ENCODE data around the gene LPCAT1.
A peak's percentile ranks its signal among the peaks of the same experiment; 100 is the strongest.
"Not testable (repeated sequence)": the region's sequence is repeated elsewhere in the genome, so short reads cannot be mapped to it uniquely, and the experiment has no call there.

LPCAT1 gene

DNA sequence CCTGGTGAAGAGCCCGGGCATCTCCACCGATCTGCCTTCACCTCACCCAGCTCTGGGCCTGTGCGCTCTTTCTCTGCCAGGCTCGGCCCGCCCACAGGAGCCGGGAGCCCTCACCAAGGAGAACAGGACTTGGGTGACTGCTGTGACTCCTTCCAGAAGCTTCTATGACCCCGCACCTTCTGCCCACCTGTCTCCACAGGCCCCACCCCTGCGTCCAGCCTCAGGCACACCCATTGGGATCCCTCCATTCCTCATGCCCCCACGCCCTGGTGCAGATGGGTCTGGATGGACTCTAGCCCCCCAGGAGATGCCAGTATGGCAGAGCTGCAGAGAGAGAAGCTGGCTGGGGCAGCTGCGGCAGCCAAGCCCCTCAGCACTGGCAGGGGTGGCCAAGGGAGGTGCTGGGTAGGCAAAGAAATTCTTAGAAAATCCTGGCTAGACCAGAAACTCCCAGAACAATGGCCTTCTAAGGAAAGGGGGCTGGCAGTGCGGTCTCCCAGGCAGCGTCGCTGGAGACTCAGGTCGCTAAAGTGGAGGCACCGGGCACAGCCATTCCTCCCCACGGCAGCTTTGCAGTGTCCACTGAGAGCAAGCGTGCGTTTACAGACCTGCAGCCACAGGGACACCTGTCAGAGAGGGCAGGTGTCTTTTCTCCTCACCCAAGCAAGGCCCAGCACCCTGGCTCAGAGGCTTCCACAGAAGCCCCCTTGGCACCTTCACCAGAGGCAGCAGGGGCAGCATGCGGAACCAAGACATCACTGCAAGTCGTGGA lies 17.3 kb downstream of the LPCAT1 start:
- no peak for TF ChIP-seq POLR2A (IDR thresholded peaks at IDR 0.05; ENCODE audit: low read length)
- no peak for TF ChIP-seq GATA1 (IDR thresholded peaks at IDR 0.05; ENCODE audit: low read depth, low read length)

DNA sequence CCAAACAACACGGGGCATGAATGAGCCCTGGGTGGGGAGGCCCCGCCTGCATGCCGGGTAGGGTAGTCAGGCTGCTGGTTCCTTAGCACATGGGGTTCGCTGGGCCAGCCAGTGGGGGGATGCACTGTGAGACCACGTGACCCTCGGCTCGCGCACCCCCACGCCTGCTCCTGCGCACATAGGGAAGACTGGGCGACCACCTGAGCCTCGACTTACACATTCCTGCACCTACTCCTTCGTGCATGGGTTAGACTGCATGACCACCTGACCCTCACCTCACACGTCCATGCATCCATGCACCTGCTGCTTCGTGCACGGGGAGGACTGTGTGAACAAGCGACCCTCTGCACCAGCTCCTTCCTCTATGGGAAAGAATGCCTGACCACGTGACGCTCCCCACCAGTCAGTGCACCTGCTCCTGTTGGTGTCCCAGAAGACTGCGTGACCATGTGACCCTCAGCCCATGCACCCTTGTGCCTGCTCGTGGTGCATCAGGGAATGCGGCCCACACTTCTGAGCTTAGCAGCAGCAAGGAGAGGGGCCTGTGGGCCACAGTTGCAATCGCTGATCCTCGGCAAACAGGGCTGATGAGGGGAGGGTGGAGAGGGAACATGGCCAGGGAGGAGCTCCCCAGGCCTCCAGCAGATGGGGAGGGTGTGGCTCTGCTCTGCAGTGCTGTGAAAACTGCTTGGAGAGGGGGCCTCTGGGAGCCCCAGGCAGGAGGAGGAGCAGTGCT lies 18.1 kb downstream of the LPCAT1 start:
- TF ChIP-seq POLR2A (IDR thresholded peaks at IDR 0.05; ENCODE audit: low read length) (no peak), GATA1 (IDR thresholded peaks at IDR 0.05; ENCODE audit: low read depth, low read length) (no peak)
- no peak for DNase-seq

More for the DNA sequence above, 17.3 kb downstream of the LPCAT1 start:
- DNase-seq = no peak

DNA sequence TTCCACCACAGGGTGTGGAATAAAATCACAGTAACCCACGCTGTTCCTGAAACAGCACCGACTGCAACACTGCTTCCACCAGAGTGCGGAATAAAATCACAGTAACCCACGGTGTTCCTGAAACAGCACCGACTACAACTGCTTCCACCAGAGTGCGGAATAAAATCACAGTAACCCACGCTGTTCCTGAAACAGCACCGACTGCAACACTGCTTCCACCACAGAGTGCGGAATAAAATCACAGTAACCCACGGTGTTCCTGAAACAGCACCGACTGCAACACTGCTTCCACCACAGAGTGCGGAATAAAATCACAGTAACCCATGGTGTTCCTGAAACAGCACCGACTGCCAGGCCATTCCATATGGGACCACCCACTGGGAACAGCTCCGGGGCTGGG lies 18.7 kb downstream of the LPCAT1 start:
- DNase-seq = not testable (repeated sequence)

DNA sequence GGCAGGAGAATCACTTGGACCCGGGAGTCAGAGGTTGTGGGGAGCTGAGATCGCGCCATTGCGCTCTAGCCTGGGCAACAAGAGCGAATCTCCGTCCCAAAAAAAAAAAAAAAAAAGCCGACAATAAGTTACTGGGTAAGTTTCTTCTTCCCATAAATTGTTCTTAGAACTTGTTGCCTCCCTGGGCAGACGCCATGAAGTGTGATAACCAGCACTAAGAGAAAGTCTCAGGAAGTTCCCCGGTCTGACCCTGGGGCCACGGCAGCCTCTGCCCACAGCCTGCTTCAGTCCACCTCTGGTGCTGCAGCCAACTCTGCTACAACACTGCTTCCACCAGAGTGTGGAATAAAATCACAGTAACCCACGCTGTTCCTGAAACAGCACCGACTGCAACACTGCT lies 19.1 kb downstream of the LPCAT1 start:
- TF ChIP-seq POLR2A (IDR thresholded peaks at IDR 0.05; ENCODE audit: low read length) (no peak), GATA1 (IDR thresholded peaks at IDR 0.05; ENCODE audit: low read depth, low read length) (no peak)
- no peak for DNase-seq

DNA sequence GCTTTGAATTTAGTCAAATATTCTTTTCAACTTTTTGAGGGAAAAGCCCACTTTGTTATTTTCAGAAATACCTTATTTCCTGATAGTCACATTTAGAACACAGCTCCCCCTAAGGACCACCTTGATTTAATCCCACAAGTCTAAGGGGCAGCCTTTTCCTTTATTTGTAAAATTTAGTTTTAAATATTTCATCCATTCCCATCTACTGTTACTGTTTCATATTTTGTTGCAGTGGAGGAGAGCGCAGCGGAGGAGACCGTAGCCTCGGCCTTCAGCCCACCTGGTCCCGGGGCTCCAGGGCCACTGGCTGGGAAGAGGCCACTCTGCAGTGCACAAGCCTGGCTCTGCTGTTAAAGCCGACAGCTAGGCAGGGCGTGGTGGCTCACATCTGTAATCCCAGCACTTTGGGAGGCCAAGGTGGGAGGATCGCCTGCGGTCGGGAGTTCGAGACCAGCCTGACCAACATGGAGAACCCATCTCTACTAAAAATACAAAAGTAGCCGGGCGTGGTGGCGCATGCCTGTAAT lies 19.6 kb downstream of the LPCAT1 start:
- TF ChIP-seq POLR2A (IDR thresholded peaks at IDR 0.05; ENCODE audit: low read length) = no peak
- no peak for TF ChIP-seq GATA1 (IDR thresholded peaks at IDR 0.05; ENCODE audit: low read depth, low read length)
- DNase-seq = no peak

DNA sequence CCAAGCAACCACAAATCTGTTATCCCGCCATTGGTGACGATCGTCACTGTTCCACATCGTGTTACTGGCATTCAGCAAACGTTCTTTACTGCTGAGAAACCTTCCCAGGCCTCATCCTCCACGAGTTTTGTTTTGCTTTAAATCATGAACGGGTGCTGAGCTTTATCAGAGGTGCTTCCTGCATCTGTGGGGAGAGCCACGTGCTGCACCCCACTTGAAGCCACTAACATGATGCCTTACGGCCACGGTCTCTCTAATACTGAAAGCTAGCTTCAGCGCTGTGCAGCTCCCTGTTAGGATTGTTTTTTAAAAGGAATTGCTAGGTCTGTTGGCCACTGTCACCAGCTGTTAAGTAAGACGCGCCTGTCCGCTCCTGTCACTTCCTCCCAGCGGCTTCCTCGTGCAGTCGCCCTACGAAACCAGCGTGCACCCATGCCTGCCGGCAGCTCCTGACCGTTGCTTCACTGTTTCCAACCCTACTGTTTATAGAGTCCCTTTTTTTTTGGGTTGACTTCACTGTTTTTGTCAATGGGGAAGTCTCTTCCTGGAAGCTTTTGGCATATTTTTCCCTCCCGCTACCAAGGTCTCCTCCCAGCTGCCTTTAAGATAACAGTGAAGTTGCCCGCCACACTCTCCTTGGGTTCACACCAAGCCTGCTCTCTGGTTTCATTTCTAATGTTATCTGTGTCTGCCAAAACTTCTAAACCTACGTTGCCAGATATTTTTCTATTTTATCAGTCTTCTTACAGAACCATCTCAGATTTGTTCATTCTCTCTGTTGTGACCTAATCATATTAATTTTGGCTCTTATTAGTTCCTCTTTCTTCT lies 20.3 kb downstream of the LPCAT1 start:
- peak; percentile 37 to 58 for DNase-seq
- TF ChIP-seq GATA1 (IDR thresholded peaks at IDR 0.05; ENCODE audit: low read depth, low read length) (no peak), POLR2A (IDR thresholded peaks at IDR 0.05; ENCODE audit: low read length) (no peak)

DNA sequence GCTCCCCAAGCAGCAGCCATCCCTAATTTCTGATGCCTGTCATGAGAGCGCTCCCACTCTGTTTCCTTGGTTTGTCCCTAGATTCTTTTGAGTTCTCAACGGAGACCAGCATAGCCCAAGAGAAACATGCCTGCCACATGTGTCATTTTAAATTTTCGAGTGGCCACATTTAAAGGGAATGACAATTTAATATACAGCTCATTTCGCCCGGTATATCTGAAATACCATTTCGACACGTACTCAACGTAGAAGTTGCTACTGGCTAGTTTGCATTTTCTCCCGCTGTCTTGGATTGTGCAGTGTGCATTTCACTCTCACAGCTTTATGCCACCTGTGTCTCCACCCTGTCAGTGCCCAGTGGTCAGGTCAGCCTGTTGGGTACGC lies 21.0 kb downstream of the LPCAT1 start:
- TF ChIP-seq GATA1 (IDR thresholded peaks at IDR 0.05; ENCODE audit: low read depth, low read length) (no peak), POLR2A (IDR thresholded peaks at IDR 0.05; ENCODE audit: low read length) (no peak)
- DNase-seq = no peak

DNA sequence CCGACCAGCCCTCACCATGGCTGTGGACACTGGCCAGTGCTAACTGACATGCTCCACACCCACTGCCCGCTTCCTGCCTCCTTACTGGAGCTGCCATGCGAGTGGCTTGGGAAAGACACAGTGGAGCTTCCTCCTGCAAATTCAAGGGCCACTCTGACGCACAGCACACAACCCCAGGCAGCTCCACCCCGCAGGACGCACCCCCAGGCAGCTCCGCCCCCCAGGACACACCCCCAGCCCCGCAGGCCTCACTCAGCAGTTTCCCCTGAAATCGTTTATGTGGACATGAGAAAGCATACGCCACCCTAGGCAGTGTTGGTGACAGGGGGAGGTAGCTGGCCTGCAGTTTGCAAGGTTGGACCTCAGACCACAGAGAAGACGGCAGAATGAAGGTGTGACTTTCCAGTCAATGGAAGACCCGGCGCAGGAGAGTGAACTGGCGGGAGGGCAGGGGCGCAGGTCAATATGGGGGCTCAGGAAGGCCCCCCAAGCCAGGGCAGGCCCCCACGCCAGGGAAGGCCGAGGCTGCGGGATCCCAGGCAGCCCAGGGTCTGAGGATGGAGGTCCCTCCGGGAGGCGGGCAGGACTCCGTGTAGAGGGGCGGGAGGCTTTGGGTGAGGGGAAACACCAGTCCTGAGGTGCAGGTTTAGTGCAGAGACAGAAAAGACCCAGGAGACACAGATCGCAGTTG lies 21.6 kb downstream of the LPCAT1 start:
- peak; percentile 20 to 24 for DNase-seq
- TF ChIP-seq POLR2A (IDR thresholded peaks at IDR 0.05; ENCODE audit: low read length) (no peak), GATA1 (IDR thresholded peaks at IDR 0.05; ENCODE audit: low read depth, low read length) (no peak)

DNA sequence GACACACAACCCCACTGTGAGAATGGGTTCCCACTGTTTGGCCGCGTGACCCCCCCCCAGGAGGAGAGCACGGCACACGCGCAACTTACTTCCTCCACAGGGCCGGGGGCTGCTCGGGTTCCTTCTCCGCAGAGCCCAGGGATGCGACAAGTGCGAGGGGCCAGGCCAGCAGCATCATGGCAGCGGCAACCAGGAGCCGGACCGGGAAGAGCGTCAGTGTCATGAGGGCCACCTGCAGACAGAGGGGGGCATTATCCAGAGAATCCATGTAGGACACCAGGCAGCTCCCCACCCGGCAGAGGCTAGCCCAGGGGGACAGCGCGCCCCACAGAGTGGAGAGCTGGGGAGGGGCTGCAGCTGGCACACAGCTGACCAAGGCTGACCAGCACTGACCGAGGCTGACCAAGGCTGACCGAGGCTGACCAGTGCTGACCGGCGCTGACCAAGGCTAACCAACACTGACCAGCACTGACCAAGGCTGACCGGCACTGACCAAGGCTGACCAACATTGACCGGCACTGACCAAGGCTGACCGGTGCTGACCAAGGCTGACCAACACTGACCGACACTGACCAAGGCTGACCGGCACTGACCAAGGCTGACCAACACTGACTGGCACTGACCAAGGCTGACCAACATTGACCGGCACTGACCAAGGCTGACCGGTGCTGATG lies 22.3 kb downstream of the LPCAT1 start:
- no peak for TF ChIP-seq POLR2A (IDR thresholded peaks at IDR 0.05; ENCODE audit: low read length)
- DNase-seq = no peak

DNA sequence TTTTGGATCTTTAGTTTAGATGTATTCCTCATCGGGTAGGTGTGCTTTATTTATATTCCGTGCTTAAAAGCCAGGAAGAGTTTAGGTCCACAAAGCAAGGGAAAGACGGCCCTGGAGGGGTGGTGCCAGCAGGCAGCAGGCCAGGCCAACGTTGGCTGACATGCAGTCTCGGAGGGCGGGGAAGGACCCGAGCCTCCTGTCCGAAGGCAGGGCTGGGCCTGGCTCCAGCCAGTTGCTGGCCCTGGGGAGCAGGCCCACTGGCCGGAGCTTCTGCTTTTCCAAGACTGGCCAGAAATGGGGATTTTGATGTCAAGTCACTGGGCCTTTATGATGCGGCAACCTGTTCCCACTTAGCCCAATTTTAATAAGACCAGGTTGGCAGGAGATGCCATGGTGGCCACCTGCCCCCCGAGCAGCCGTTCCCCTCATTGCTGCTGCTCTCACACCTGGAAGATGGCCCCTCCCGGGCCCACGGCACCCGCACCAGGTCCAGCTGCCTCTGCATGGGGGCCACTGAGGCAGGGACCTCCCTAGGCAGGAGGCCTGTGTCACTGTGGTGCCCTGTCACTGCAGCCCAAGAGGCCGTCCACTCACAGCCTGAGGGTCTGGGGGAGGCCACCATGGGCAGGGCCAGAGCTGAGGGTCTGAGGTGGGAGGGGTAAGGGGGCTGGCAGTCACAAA lies 23.2 kb downstream of the LPCAT1 start:
- TF ChIP-seq GATA1 (IDR thresholded peaks at IDR 0.05; ENCODE audit: low read depth, low read length) = no peak
- TF ChIP-seq POLR2A (IDR thresholded peaks at IDR 0.05; ENCODE audit: low read length) = no peak
- no peak for DNase-seq

DNA sequence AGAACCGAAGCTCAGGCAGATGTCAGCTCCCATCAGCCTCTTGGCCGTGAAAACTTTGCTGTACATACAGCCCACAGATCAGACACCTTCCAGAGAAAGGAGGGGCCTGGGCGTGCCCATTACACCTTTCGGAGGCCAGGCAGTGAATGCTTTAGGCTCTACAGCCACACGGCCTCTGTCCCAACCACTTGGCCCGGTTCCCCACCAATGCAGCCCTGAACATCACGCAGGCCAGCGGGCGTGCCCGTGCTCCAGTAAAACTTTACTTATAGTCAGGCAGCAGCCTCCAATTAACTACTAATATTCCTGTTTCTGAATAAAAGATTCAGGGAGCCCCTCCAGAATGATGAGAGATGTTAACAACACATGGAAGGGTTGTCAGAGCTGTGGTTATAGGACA lies 23.9 kb downstream of the LPCAT1 start:
- TF ChIP-seq GATA1 (IDR thresholded peaks at IDR 0.05; ENCODE audit: low read depth, low read length) (no peak), POLR2A (IDR thresholded peaks at IDR 0.05; ENCODE audit: low read length) (no peak)
- no peak for DNase-seq

DNA sequence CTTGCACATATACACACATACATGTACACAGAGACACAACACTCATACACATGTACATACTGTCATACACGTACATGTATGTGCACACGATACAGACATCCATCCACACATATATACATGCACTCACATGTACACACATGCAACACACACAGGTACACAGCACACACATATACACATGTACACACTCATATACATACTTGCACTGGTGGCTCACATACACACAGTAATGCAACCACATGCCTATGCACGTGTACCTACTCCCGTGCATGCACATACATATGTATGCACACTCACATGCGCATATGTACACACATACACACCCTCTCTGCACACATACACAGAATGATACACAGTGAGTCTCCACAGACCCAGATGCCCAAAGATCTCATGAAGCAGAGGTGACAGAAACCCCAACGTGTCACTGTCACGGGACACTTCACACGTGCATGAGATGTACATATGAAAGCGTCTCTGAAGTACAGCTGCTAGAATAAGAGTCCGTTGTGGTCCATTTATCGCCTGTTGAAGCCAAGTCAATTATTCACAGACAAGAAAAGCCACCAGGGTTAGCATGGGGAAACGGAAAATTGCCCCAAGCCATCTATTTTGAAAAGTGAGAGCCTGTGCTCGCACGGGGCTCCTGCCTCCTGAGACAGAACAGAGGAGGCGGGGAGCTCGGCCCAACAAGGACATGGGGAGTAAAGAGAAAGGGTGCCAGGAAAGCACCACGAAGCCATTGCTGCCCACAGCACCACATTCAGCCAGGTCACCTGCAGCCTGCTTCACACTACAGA lies 24.9 kb downstream of the LPCAT1 start:
- TF ChIP-seq POLR2A (IDR thresholded peaks at IDR 0.05; ENCODE audit: low read length) = no peak
- TF ChIP-seq GATA1 (IDR thresholded peaks at IDR 0.05; ENCODE audit: low read depth, low read length) = no peak
- DNase-seq = no peak
